Vagina (tissue), 2 donors: ENCODE data around the gene PHF11.

Source experiments
- POLR2A ChIP-seq, 2 donors: fragments of 450-650 bp; IDR thresholded peaks; one replicate each; pipeline ENCODE4 v1.6.1; 2017; ENCODE audit warnings: antibody characterized with exemption in 2 of 2, mild to moderate bottlenecking in 2 of 2, moderate library complexity in 2 of 2
- POLR2AphosphoS5 ChIP-seq, 2 donors: sonication (generic); formaldehyde crosslinking; IDR thresholded peaks; one replicate each; pipeline ENCODE4 v1.9.0; 2017; ENCODE audit warnings: antibody characterized with exemption in 2 of 2, mild to moderate bottlenecking in 2 of 2, low read depth in 1 of 2; ENCODE audit not compliant: insufficient read depth in 1 of 2
- TF ChIP-seq, protein P1 (sequence below), 3 experiments: fragments of 450-650 bp in 2 of 3; fragments of 200-600 bp in 1 of 3; sonication (generic) in 1 of 3; IDR thresholded peaks; one replicate each; pipeline ENCODE4 v1.5.1; 2017 to 2019; ENCODE audit warnings: antibody characterized with exemption in 3 of 3, mild to moderate bottlenecking in 2 of 3, moderate library complexity in 2 of 3

DNA sequence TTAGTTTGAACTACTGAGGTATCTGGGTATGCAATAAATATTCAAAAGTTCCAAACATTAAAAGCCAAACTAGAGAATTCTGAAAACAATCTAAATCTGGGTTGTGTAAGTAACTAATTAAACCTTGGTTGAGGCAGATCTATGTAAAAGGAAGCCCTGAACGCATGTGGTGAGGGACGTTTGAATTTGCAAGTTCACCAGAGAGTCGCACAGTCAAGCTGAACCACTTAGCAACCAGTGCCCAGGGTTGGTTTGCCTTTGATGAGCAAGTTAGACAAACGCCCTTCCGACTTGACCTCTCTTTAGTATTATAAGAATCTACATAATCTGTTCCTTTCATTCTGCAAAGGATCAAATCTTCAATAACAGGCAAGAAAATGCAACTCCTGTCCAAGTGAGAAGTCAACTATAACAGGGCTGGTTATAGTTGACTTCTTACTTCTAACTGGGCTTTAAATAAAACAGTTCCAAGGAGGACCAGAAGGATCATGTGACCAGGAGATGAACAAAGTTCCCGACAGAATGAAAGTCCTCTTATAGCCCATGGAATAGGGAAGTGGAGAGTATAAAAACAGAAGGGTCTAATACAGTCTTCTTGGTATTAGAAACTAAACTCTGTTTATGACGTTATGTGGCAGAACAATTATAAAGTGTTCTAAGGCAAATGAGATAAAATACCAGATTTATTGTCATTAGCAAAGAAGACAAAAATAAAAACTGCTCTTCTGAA is 40.6 kb downstream of the PHF11 start:
- TF ChIP-seq POLR2AphosphoS5 (IDR thresholded peaks at IDR 0.05; ENCODE audit: insufficient read depth in 1 of 2, low read depth in 1 of 2) (no peak), POLR2A (IDR thresholded peaks at IDR 0.05) (no peak)
- TF ChIP-seq, protein P1, sequence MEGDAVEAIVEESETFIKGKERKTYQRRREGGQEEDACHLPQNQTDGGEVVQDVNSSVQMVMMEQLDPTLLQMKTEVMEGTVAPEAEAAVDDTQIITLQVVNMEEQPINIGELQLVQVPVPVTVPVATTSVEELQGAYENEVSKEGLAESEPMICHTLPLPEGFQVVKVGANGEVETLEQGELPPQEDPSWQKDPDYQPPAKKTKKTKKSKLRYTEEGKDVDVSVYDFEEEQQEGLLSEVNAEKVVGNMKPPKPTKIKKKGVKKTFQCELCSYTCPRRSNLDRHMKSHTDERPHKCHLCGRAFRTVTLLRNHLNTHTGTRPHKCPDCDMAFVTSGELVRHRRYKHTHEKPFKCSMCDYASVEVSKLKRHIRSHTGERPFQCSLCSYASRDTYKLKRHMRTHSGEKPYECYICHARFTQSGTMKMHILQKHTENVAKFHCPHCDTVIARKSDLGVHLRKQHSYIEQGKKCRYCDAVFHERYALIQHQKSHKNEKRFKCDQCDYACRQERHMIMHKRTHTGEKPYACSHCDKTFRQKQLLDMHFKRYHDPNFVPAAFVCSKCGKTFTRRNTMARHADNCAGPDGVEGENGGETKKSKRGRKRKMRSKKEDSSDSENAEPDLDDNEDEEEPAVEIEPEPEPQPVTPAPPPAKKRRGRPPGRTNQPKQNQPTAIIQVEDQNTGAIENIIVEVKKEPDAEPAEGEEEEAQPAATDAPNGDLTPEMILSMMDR (IDR thresholded peaks at IDR 0.05) = no peak
